K562 (cell line): ENCODE measurements around the gene DDX50. TPM values are rescaled to one million over a fixed set of nuclear protein-coding genes. Genes with fewer than 3 reads are reported as not detected.

ENCODE experiments used
- ADNP ChIP-seq: fragments of 200-800 bp; sonication (Bioruptor generic); IDR thresholded peaks from 2 replicates; pipeline ENCODE4 v1.6.1; 2016; ENCODE audit warnings: missing genetic modification characterization, missing compliant biosample characterization
- BCOR ChIP-seq: fragments of 450-650 bp; IDR thresholded peaks from 2 replicates; pipeline ENCODE4 v1.6.1; 2016
- BHLHE40 ChIP-seq: IDR thresholded peaks from 2 replicates; pipeline ENCODE4 v1.6.1; 2011; ENCODE audit warnings: low read length, improper control_type of control experiment
- ESRRA ChIP-seq: fragments of 450-650 bp; IDR thresholded peaks from 2 replicates; pipeline ENCODE4 v1.6.1; 2014; ENCODE audit warnings: low read depth, mild to moderate bottlenecking, moderate library complexity, borderline replicate concordance
- HMG20A ChIP-seq: fragments of 450-650 bp; formaldehyde crosslinking; conservative IDR thresholded peaks from 2 replicates; pipeline ENCODE4 v1.4.0; 2020; ENCODE audit warnings: mild to moderate bottlenecking, mixed read lengths
- NR1H2 ChIP-seq: sonication (generic); formaldehyde crosslinking; IDR thresholded peaks from 2 replicates; pipeline ENCODE4 v1.4.0; 2020; ENCODE audit warnings: mild to moderate bottlenecking, missing genetic modification reagents
- NR2C2 ChIP-seq, 2 experiments: fragments of 200-800 bp in 1 of 2; sonication (Bioruptor generic) in 1 of 2; sonication (generic) in 1 of 2; formaldehyde crosslinking in 1 of 2; IDR thresholded peaks; 2 replicates each; pipeline versions ENCODE4 v1.6.1 to v1.8.0; 2016 to 2022; ENCODE audit warnings: mild to moderate bottlenecking in 1 of 2, missing compliant biosample characterization in 1 of 2, missing genetic modification characterization in 1 of 2, missing genetic modification reagents in 1 of 2
- PTBP1 ChIP-seq: fragments of 200-400 bp; formaldehyde crosslinking; IDR thresholded peaks from 2 replicates; pipeline ENCODE4 v1.6.1; 2017; ENCODE audit warnings: low read depth, low read length
- RB1 ChIP-seq: fragments of 450-650 bp; IDR thresholded peaks from 2 replicates; pipeline ENCODE4 v1.6.1; 2017; ENCODE audit warnings: low read depth, mild to moderate bottlenecking
- RBM39 ChIP-seq: fragments of 200-400 bp; formaldehyde crosslinking; optimal IDR thresholded peaks from 2 replicates; pipeline ENCODE3; 2018; ENCODE audit warnings: low read depth, low read length
- RNF2 ChIP-seq: sonication (generic); IDR thresholded peaks from 2 replicates; pipeline ENCODE4 v1.6.1; 2016
- SRF ChIP-seq, 2 experiments: fragments of 250-450, 450-650 bp in 1 of 2; sonication (Bioruptor Pico) in 1 of 2; sonication (generic) in 1 of 2; formaldehyde crosslinking; IDR thresholded peaks; 2 replicates each; pipeline versions ENCODE4 v1.5.0 to v1.5.1; 2020 to 2022; ENCODE audit warnings: mild to moderate bottlenecking in 1 of 2, missing genetic modification reagents in 1 of 2
- TAF15 ChIP-seq: fragments of 200-400 bp; formaldehyde crosslinking; IDR thresholded peaks from 2 replicates; pipeline ENCODE4 v1.6.1; 2017; ENCODE audit warnings: mild to moderate bottlenecking, low read depth, low read length, moderate library complexity
- TAF7 ChIP-seq: fragments of 450-650 bp; IDR thresholded peaks from 2 replicates; pipeline ENCODE4 v1.6.1; 2016; ENCODE audit warnings: missing genetic modification characterization, missing compliant biosample characterization
- ZC3H4 ChIP-seq: sonication (generic); formaldehyde crosslinking; IDR thresholded peaks from 2 replicates; pipeline ENCODE4 v1.9.0; 2021; ENCODE audit warnings: missing genetic modification reagents, borderline replicate concordance
- ZKSCAN1 ChIP-seq: fragments of 150-350 bp; IDR thresholded peaks from 2 replicates; pipeline ENCODE4 v1.6.1; 2016; ENCODE audit warnings: low read depth, low read length
- ZNF311 ChIP-seq: fragments of 250-450 bp; sonication (Bioruptor Pico); IDR thresholded peaks from 2 replicates; pipeline ENCODE4 v1.4.0; 2020; ENCODE audit warnings: mild to moderate bottlenecking, moderate library complexity
- ZNF589 ChIP-seq: fragments of 200-800 bp; sonication (Bioruptor generic); IDR thresholded peaks from 2 replicates; pipeline ENCODE4 v1.6.1; 2016; ENCODE audit warnings: low read depth, missing genetic modification characterization, missing compliant biosample characterization
- polyA plus RNA-seq, 8 experiments: library from polyadenylated mRNA; depleted of rRNA in 4 of 8; stranded (reverse) in 5 of 8; unstranded in 3 of 8; fragments of >200 nt; fragmentation: Nextera tagmentation in 2 of 8; fragmentation: Illumina TruSeq in 1 of 8; extraction: Ambion mirVana in 2 of 8; extraction: Trizol in 1 of 8; gene quantifications; 2 replicates each; pipeline versions ENCODE4 v1.2.1 to v1.2.3, GENCODE V29; 2011 to 2014; ENCODE audit warnings: inconsistent platforms in 1 of 8, missing spikeins in 1 of 8
- total RNA-seq, 7 experiments: library from RNA; depleted of rRNA in 6 of 7; stranded (reverse); fragments of >200 nt in 6 of 7; fragmentation: Illumina TruSeq in 2 of 7; extraction: Trizol in 2 of 7; gene quantifications; 2 replicates each; pipeline versions ENCODE4 v1.2.1 to v1.2.3, GENCODE V29; 2011 to 2021; ENCODE audit warnings: low replicate concordance in 1 of 7
- TF ChIP-seq, protein P1 (sequence below): fragments of 450-650 bp; IDR thresholded peaks from 2 replicates; pipeline ENCODE4 v1.6.1; 2016; ENCODE audit warnings: mild to moderate bottlenecking
- TF ChIP-seq, protein P2 (sequence below): fragments of 450-650 bp; IDR thresholded peaks from 2 replicates; pipeline ENCODE4 v1.6.1; 2016; ENCODE audit warnings: low read depth, mild to moderate bottlenecking, moderate library complexity
- TF ChIP-seq, protein P3 (sequence below): fragments of 250-450 bp; sonication (Bioruptor Pico); IDR thresholded peaks from 2 replicates; pipeline ENCODE4 v1.6.1; 2021; ENCODE audit warnings: mild to moderate bottlenecking
- TF ChIP-seq, protein P4 (sequence below): sonication (generic); formaldehyde crosslinking; IDR thresholded peaks from 2 replicates; pipeline ENCODE4 v1.4.0; 2020; ENCODE audit warnings: mild to moderate bottlenecking, missing genetic modification reagents

The DDX50 gene
- total and polyA plus RNA-seq, 9 of the 15 experiments (the other 6 are each of a cell fraction or from before 2014, with no cell fraction given): 36.7 to 86.8 (median 57.4) TPM

DNA sequence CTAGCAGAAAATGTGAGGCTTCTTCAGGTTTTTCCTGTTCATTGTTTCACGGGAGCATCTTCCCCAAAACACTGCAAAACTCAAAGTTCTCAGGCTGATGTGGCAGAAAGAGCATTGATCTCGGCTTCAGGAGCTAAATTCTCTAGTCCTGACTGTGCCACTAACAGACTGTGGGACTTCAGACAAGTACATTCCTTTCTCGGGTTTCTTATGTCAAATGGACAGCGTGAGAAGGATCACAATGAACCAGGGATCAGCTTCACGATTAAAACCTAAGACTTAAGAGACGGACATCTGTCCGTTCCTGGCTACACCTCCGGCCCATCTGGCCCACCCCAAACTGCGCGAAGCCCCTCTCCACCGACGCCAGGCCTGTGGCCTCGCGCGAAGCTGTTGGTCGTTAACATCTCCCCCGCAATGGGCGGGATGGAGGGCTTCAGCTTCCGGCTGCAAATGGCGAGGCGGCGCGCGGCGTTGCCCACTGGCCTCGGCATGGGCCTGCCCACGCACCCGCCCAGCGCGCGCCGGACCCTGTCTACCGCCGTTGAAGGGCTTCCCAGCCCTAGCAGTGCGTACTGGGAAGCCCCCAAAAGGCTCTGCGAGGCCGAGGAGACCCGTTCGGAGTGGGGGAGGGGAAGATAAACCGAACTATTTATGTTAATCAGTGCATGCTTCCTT lies 549 bp upstream of the DDX50 start (continued):
- TF ChIP-seq, protein P1, sequence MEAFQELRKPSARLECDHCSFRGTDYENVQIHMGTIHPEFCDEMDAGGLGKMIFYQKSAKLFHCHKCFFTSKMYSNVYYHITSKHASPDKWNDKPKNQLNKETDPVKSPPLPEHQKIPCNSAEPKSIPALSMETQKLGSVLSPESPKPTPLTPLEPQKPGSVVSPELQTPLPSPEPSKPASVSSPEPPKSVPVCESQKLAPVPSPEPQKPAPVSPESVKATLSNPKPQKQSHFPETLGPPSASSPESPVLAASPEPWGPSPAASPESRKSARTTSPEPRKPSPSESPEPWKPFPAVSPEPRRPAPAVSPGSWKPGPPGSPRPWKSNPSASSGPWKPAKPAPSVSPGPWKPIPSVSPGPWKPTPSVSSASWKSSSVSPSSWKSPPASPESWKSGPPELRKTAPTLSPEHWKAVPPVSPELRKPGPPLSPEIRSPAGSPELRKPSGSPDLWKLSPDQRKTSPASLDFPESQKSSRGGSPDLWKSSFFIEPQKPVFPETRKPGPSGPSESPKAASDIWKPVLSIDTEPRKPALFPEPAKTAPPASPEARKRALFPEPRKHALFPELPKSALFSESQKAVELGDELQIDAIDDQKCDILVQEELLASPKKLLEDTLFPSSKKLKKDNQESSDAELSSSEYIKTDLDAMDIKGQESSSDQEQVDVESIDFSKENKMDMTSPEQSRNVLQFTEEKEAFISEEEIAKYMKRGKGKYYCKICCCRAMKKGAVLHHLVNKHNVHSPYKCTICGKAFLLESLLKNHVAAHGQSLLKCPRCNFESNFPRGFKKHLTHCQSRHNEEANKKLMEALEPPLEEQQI: peak; percentile 66; the same call in 1 of the 2 replicates
- TF ChIP-seq ADNP (tag) (no peak), RB1 (peak; percentile 81), RNF2 (peak; percentile 92), RBM39 (no peak), ESRRA (0 out of 2 replicates have a peak, but pooled peaks have one; percentile 6), NR2C2 (CRISPR knock-in tag; IDR thresholded peaks at IDR 0.05) (peak; percentile 38; the same call in 1 of the 2 replicates), NR2C2 (tag; IDR thresholded peaks at IDR 0.05) (no peak; the same call in 1 of the 2 replicates), ZNF311 (CRISPR knock-in tag) (no peak; the same call in 1 of the 2 replicates), ZNF589 (CRISPR knock-in tag) (peak; percentile 74; the same call in 1 of the 2 replicates), ZC3H4 (CRISPR knock-in tag) (no peak), NR1H2 (CRISPR knock-in tag) (0 out of 2 replicates have a peak, but pooled peaks have one; percentile 33), SRF (CRISPR knock-in tag; IDR thresholded peaks at IDR 0.05) (peak in 1 of 2 experiments; percentile 11; a peak in 1 of 4 replicates), PTBP1 (no peak), HMG20A (CRISPR knock-in tag) (no peak), TAF15 (no peak), ZKSCAN1 (no peak), BCOR (peak; percentile 29; the same call in 1 of the 2 replicates), BHLHE40 (peak; percentile 34; the same call in 1 of the 2 replicates), TAF7 (peak; percentile 97)
- TF ChIP-seq, protein P2, sequence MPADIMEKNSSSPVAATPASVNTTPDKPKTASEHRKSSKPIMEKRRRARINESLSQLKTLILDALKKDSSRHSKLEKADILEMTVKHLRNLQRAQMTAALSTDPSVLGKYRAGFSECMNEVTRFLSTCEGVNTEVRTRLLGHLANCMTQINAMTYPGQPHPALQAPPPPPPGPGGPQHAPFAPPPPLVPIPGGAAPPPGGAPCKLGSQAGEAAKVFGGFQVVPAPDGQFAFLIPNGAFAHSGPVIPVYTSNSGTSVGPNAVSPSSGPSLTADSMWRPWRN: no peak
- TF ChIP-seq, protein P3, sequence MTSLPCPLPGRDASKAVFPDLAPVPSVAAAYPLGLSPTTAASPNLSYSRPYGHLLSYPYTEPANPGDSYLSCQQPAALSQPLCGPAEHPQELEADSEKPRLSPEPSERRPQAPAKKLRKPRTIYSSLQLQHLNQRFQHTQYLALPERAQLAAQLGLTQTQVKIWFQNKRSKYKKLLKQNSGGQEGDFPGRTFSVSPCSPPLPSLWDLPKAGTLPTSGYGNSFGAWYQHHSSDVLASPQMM (CRISPR knock-in tag): no peak
- TF ChIP-seq, protein P4, sequence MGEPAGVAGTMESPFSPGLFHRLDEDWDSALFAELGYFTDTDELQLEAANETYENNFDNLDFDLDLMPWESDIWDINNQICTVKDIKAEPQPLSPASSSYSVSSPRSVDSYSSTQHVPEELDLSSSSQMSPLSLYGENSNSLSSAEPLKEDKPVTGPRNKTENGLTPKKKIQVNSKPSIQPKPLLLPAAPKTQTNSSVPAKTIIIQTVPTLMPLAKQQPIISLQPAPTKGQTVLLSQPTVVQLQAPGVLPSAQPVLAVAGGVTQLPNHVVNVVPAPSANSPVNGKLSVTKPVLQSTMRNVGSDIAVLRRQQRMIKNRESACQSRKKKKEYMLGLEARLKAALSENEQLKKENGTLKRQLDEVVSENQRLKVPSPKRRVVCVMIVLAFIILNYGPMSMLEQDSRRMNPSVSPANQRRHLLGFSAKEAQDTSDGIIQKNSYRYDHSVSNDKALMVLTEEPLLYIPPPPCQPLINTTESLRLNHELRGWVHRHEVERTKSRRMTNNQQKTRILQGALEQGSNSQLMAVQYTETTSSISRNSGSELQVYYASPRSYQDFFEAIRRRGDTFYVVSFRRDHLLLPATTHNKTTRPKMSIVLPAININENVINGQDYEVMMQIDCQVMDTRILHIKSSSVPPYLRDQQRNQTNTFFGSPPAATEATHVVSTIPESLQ: peak; percentile 95; the same call in 1 of the 2 replicates
